ENCODE results near the gene LRP1B. TPM values are rescaled to one million over a fixed set of nuclear protein-coding genes. Genes with fewer than 3 reads are reported as not detected.

LRP1B gene
- total and polyA plus RNA-seq, 4 donors, result 0.01 to 0.84 (median 0.17) TPM

DNA sequence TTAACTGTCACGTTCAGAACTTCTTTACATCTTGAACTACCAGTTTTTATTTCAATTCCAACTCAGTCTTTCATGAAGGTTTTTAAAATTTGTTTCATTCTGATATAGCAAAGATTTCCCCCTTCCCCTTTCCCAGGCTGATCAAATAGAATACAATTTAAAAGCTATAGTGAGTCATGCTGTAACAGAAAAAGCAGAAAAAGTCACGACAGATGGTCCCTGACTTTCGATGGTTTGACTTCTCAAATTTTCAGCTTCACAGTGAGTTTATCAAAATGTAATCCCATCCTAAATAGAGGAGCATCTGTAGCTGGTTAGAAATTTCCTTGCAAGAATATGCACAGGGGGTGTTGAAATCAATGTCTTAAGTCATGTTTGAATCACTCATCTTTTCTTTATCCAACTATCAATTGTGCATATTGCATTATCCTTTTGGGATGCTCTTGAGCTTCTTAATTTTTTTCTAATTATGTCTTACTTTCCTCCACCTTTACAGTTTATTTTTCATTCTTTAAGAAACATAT, 500.3 kb downstream of the LRP1B start:
- no peak overlapping the region for H3K4me3 ChIP-seq (ENCODE audit: low read depth in 1 of 3, low read length in 3 of 3)
- WGBS, result 78% methylated on average over 3 of the region's 3 CpGs
- no peak overlapping the region for H3K9ac ChIP-seq (ENCODE audit: low read depth in 1 of 2, low read length in 2 of 2)
- no peaks in the 10 kb centered on the region for H3K9me3 ChIP-seq (ENCODE audit: control insufficient read depth in 4 of 4, low read length in 3 of 4)
- H3K27me3 ChIP-seq (ENCODE audit: control insufficient read depth in 4 of 4, insufficient read depth in 4 of 4, low read length in 3 of 4), result no peaks in the 10 kb centered on the region
- DNase-seq (ENCODE audit: low spot score), result no peak
- H3K27ac ChIP-seq (ENCODE audit: low read depth in 1 of 2, low read length in 2 of 2), result no peak overlapping the region
- no peaks in the 10 kb centered on the region for H3K36me3 ChIP-seq (ENCODE audit: control insufficient read depth in 4 of 4, insufficient read depth in 3 of 4, low read depth in 1 of 4, low read length in 3 of 4)
- peaks cover 0 to 3% (median 0%) of the 10 kb centered on the region in 4 donors for H3K4me1 ChIP-seq (ENCODE audit: control insufficient read depth in 4 of 4, insufficient read depth in 4 of 4, low read length in 3 of 4)
- TF ChIP-seq FOXA1 (IDR thresholded peaks at IDR 0.05) (no peak), SP1 (IDR thresholded peaks at IDR 0.05) (no peak), MAX (IDR thresholded peaks at IDR 0.05) (no peak), JUND (IDR thresholded peaks at IDR 0.05) (no peak), TAF1 (conservative IDR thresholded peaks at IDR 0.05) (no peak), FOXA2 (IDR thresholded peaks at IDR 0.05) (no peak), RXRA (IDR thresholded peaks at IDR 0.05) (no peak), GABPA (IDR thresholded peaks at IDR 0.05 in 1 of 2, conservative IDR thresholded peaks at IDR 0.05 in 1 of 2) (no peak), HNF4A (conservative IDR thresholded peaks at IDR 0.05) (no peak), RAD21 (IDR thresholded peaks at IDR 0.05) (no peak), YY1 (IDR thresholded peaks at IDR 0.05) (no peak), NR2F2 (IDR thresholded peaks at IDR 0.05) (no peak), HNF4G (IDR thresholded peaks at IDR 0.05) (no peak), EGR1 (IDR thresholded peaks at IDR 0.05; ENCODE audit: low read depth in 2 of 2) (no peak), ZBTB33 (IDR thresholded peaks at IDR 0.05) (no peak)
- TF ChIP-seq, protein P1, sequence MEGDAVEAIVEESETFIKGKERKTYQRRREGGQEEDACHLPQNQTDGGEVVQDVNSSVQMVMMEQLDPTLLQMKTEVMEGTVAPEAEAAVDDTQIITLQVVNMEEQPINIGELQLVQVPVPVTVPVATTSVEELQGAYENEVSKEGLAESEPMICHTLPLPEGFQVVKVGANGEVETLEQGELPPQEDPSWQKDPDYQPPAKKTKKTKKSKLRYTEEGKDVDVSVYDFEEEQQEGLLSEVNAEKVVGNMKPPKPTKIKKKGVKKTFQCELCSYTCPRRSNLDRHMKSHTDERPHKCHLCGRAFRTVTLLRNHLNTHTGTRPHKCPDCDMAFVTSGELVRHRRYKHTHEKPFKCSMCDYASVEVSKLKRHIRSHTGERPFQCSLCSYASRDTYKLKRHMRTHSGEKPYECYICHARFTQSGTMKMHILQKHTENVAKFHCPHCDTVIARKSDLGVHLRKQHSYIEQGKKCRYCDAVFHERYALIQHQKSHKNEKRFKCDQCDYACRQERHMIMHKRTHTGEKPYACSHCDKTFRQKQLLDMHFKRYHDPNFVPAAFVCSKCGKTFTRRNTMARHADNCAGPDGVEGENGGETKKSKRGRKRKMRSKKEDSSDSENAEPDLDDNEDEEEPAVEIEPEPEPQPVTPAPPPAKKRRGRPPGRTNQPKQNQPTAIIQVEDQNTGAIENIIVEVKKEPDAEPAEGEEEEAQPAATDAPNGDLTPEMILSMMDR (IDR thresholded peaks at IDR 0.05; ENCODE audit: low read depth, low read length, missing input control), result no peak
- TF ChIP-seq, protein P2, sequence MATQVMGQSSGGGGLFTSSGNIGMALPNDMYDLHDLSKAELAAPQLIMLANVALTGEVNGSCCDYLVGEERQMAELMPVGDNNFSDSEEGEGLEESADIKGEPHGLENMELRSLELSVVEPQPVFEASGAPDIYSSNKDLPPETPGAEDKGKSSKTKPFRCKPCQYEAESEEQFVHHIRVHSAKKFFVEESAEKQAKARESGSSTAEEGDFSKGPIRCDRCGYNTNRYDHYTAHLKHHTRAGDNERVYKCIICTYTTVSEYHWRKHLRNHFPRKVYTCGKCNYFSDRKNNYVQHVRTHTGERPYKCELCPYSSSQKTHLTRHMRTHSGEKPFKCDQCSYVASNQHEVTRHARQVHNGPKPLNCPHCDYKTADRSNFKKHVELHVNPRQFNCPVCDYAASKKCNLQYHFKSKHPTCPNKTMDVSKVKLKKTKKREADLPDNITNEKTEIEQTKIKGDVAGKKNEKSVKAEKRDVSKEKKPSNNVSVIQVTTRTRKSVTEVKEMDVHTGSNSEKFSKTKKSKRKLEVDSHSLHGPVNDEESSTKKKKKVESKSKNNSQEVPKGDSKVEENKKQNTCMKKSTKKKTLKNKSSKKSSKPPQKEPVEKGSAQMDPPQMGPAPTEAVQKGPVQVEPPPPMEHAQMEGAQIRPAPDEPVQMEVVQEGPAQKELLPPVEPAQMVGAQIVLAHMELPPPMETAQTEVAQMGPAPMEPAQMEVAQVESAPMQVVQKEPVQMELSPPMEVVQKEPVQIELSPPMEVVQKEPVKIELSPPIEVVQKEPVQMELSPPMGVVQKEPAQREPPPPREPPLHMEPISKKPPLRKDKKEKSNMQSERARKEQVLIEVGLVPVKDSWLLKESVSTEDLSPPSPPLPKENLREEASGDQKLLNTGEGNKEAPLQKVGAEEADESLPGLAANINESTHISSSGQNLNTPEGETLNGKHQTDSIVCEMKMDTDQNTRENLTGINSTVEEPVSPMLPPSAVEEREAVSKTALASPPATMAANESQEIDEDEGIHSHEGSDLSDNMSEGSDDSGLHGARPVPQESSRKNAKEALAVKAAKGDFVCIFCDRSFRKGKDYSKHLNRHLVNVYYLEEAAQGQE (IDR thresholded peaks at IDR 0.05), result no peak
- TF ChIP-seq, protein P3, sequence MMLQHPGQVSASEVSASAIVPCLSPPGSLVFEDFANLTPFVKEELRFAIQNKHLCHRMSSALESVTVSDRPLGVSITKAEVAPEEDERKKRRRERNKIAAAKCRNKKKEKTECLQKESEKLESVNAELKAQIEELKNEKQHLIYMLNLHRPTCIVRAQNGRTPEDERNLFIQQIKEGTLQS (IDR thresholded peaks at IDR 0.05), result no peak
